MM.1S (cell line): Measurements from ENCODE around the gene CACNA1C.

Source experiments
- CTCF ChIP-seq: fragments of 300-600 bp; sonication (generic); IDR thresholded peaks from 2 replicates; pipeline ENCODE4 v1.5.1; 2016; ENCODE audit warnings: antibody characterized with exemption, low read length, mixed read lengths
- EZH2 ChIP-seq: fragments of 300-600 bp; sonication (generic); optimal IDR thresholded peaks from 2 replicates; pipeline ENCODE3; 2017; ENCODE audit warnings: low read depth, mild to moderate bottlenecking, antibody characterized with exemption, low read length, mixed read lengths

GRCh38 chr12:2526371-2526770 lies 473.6 kb downstream of the CACNA1C start:
- TF ChIP-seq CTCF, result no peak
- TF ChIP-seq EZH2, result no peak
